Measurements from ENCODE around the gene TSPO2.

TSPO2 gene

GRCh38 chr6:41075651-41076626 lies 33.7 kb downstream of the TSPO2 start:
- DNase-seq = no peak

- no peak for DNase-seq
Observed at GRCh38 chr6:41077536-41077935, 35.3 kb downstream of the TSPO2 start.

GRCh38 chr6:41078101-41078500 lies 35.8 kb downstream of the TSPO2 start:
- DNase-seq = no peak

GRCh38 chr6:41079080-41079479 lies 36.8 kb downstream of the TSPO2 start:
- DNase-seq = no peak

- no peak for DNase-seq
Observed at GRCh38 chr6:41080621-41081020, 38.4 kb downstream of the TSPO2 start.

GRCh38 chr6:41083072-41083471 lies 40.8 kb downstream of the TSPO2 start:
- DNase-seq = no peak

GRCh38 chr6:41085182-41085581 lies 42.9 kb downstream of the TSPO2 start:
- no peak for DNase-seq

- no peak for DNase-seq
Observed at GRCh38 chr6:41088451-41088850, 46.2 kb downstream of the TSPO2 start.

GRCh38 chr6:41090841-41091761 lies 48.8 kb downstream of the TSPO2 start:
- no peak for DNase-seq

- DNase-seq = peak; percentile 35 to 39
Observed at GRCh38 chr6:41092421-41093140, 50.3 kb downstream of the TSPO2 start.

GRCh38 chr6:41093729-41094128 lies 51.5 kb downstream of the TSPO2 start:
- DNase-seq = no peak
